ENCODE results near the gene ABCE1. TPM values are rescaled to one million over a fixed set of nuclear protein-coding genes. Genes with fewer than 3 reads are reported as not detected.

The ABCE1 gene
- total RNA-seq, 1 donor from 2014 or later, result 41.2 TPM

DNA sequence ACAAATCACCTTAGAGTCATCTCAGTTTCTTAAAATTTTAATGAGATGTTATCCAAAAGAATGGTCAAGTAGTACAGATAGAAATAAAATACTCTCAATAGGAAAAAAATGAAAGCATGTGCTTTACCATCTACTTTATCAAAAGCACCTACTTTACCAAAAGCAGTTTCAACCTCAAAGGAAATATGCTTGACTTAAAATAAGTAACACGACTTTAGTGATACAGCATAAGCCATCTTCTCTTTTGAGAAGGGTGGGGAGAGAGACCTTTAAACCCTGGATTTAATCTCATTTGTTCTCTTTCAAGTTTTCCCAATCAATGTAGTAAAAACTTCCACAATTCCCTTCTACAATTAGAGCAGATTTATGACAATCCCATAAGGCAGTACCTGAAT lies 55.8 kb downstream of the ABCE1 start:
- peaks cover 95% of the 10 kb centered on the region for H3K36me3 ChIP-seq
- H3K4me1 ChIP-seq, result no peaks in the 10 kb centered on the region
- no peak overlapping the region for H3K27ac ChIP-seq
- TF ChIP-seq, protein P1, sequence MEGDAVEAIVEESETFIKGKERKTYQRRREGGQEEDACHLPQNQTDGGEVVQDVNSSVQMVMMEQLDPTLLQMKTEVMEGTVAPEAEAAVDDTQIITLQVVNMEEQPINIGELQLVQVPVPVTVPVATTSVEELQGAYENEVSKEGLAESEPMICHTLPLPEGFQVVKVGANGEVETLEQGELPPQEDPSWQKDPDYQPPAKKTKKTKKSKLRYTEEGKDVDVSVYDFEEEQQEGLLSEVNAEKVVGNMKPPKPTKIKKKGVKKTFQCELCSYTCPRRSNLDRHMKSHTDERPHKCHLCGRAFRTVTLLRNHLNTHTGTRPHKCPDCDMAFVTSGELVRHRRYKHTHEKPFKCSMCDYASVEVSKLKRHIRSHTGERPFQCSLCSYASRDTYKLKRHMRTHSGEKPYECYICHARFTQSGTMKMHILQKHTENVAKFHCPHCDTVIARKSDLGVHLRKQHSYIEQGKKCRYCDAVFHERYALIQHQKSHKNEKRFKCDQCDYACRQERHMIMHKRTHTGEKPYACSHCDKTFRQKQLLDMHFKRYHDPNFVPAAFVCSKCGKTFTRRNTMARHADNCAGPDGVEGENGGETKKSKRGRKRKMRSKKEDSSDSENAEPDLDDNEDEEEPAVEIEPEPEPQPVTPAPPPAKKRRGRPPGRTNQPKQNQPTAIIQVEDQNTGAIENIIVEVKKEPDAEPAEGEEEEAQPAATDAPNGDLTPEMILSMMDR (IDR thresholded peaks at IDR 0.05), result no peak
- no peak for DNase-seq
- no peaks in the 10 kb centered on the region for H3K9me3 ChIP-seq
- intact Hi-C loops (cut with DNase I), result no loop called here
- no peak for ATAC-seq
- no peak overlapping the region for H3K4me3 ChIP-seq
- no peaks in the 10 kb centered on the region for H3K27me3 ChIP-seq

DNA sequence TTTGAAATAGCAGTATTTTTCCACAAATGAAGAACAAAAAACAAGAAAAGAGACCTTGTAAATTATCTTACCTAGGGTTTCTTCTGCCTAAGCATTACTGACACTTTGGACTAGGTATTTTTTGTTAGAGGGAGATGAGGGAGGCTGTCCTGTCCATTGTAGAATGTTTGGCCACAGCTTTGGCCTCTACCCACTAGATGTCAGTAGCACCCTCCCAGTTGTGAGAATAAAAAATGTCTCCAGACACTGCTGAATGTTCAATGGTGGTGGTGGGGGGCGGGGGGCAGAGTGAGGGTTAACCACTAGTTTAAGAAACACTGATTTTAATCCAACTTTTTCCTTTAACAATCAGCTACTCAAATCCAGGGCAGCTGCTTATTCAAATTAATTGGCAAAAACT lies 56.5 kb downstream of the ABCE1 start:
- H3K27ac ChIP-seq, result no peak overlapping the region
- DNase-seq (no peak), ATAC-seq (peak; percentile 65)
- no peaks in the 10 kb centered on the region for H3K9me3 ChIP-seq
- H3K27me3 ChIP-seq, result no peaks in the 10 kb centered on the region
- H3K4me1 ChIP-seq, result no peaks in the 10 kb centered on the region
- peaks cover 95% of the 10 kb centered on the region for H3K36me3 ChIP-seq
- TF ChIP-seq, protein P1 (IDR thresholded peaks at IDR 0.05), result peak; percentile 42
- intact Hi-C loops (cut with DNase I), result no loop called here
- no peak overlapping the region for H3K4me3 ChIP-seq

DNA sequence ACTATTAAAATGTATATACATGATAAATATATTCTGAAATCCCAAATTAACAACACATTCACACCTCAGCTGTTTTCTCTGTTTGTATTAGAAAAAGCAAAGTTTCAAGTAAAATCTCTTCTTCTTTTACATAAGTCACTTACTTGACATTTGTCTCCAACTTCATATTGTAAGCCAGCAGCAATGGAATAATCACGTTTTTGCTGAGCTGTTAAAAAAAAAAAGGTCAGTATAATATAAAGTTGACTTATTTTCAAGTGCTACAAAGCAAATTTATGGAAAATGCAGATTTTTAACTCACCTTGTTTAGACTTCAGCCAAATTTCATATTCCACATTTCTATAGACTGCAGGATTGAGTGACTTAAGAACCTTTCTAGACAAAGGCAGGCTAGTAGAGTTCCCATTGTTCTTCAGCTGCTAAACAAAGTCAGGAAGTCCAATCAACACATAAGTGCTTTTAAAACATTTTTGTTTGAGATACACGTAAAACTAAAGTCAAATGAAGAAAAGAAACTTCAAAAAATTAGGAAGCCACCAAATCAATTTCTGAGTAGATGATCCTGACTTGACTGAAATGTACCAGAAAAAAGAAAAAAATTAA lies 57.3 kb downstream of the ABCE1 start:
- no peaks in the 10 kb centered on the region for H3K9me3 ChIP-seq
- no peak for ATAC-seq
- no peak for DNase-seq
- no peaks in the 10 kb centered on the region for H3K4me1 ChIP-seq
- peaks cover 91% of the 10 kb centered on the region for H3K36me3 ChIP-seq
- intact Hi-C loops (cut with DNase I), result no loop called here
- H3K4me3 ChIP-seq, result no peak overlapping the region
- no peak overlapping the region for H3K27ac ChIP-seq
- no peaks in the 10 kb centered on the region for H3K27me3 ChIP-seq
- TF ChIP-seq, protein P1 (IDR thresholded peaks at IDR 0.05), result no peak

DNA sequence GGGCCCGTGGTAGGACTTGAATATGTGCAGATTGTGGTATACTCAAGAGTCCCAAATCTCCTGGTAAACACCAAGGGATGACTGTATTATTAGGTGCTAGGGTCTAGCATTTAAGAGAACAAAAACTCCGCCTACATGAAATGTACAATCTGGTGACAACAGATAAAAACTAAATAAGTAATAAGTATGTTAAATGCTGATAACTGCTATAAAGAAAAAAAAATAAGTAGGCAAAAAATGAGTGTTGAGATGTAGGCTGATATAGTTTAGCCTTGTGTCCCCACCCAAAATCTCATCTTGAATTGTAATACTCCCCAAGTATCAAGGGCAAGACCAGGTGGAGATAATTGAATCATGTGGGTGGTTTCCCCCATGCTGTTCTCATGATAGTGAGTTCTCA lies 58.9 kb downstream of the ABCE1 start:
- peaks cover 91% of the 10 kb centered on the region for H3K36me3 ChIP-seq
- intact Hi-C loops (cut with DNase I), result no loop called here
- H3K27me3 ChIP-seq, result no peaks in the 10 kb centered on the region
- no peak for ATAC-seq
- no peaks in the 10 kb centered on the region for H3K4me1 ChIP-seq
- no peak overlapping the region for H3K27ac ChIP-seq
- TF ChIP-seq, protein P1 (IDR thresholded peaks at IDR 0.05), result no peak
- H3K9me3 ChIP-seq, result no peaks in the 10 kb centered on the region
- no peak overlapping the region for H3K4me3 ChIP-seq
- DNase-seq, result no peak

DNA sequence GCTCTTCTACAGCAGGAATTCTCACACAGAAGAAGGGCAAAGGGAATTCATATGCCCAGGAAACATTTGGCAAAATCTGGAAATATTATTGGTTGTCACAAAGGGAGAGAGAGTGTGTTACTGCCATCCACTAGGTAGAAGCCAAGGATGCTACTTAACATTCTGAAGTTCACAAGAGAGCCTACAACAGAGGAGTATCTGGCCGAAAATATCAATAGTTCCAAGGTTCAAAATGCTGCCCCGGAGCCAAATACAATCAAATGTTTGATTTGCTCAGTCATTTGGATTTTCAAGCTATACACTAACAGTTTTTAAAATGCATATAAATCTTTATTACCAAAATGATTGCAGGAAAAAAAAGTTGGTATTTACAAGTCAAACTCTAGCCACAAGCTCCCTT lies 63.4 kb downstream of the ABCE1 start:
- TF ChIP-seq, protein P1 (IDR thresholded peaks at IDR 0.05), result no peak
- Histone ChIP-seq H3K36me3 (peaks cover 87% of the 10 kb centered on the region), H3K27me3 (no peaks in the 10 kb centered on the region), H3K4me3 (no peak overlapping the region), H3K4me1 (no peaks in the 10 kb centered on the region), H3K27ac (no peak overlapping the region), H3K9me3 (no peaks in the 10 kb centered on the region)
- intact Hi-C loops (cut with DNase I), result no loop called here
- ATAC-seq, result no peak
- no peak for DNase-seq

DNA sequence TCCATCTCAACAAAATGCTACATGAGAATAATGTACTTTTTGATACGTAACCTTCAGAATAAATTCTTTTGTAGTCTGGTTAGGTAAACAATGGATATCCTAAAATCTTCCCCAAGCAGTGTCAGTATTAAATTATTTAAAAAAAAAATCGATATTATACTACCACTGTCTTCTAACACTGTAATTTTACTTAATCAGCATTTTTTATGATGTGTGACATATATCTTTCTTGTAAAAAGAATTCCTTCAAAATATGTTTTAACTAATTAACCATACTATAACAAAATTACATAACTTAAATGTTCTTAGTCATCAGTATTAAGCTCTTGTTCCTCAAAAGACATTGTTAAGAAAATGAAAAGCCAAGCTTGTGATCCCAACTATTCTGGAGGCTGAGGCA lies 69.8 kb downstream of the ABCE1 start:
- Histone ChIP-seq H3K36me3 (peaks cover 62% of the 10 kb centered on the region), H3K27ac (no peak overlapping the region), H3K4me1 (no peaks in the 10 kb centered on the region), H3K4me3 (no peak overlapping the region), H3K9me3 (no peaks in the 10 kb centered on the region), H3K27me3 (no peaks in the 10 kb centered on the region)
- intact Hi-C loops (cut with DNase I), result no loop called here
- no peak for DNase-seq
- ATAC-seq, result no peak
- TF ChIP-seq, protein P1 (IDR thresholded peaks at IDR 0.05), result no peak

Data from upper lobe of right lung (tissue), 1 donor.